H54 (cell line): ENCODE data around the gene G6PC1.
"Not testable (repeated sequence)": the region's sequence is repeated elsewhere in the genome, so short reads cannot be mapped to it uniquely, and the experiment has no call there.

Source experiments
- DNase-seq: peaks from one replicate; pipeline ENCODE4 v3.0.0; 2011; ENCODE audit warnings: low spot score, mixed read lengths; ENCODE audit not compliant: insufficient read length
- FAIRE-seq: peaks from 3 replicates; lab custom pipeline; 2011; peaks lifted over from hg19 to GRCh38; lab: Jason Lieb, UNC
- POLR2A ChIP-seq: IDR thresholded peaks from 2 replicates; pipeline ENCODE4 v1.6.1; 2011; ENCODE audit warnings: low read depth, mild to moderate bottlenecking, low read length

The G6PC1 gene

DNA sequence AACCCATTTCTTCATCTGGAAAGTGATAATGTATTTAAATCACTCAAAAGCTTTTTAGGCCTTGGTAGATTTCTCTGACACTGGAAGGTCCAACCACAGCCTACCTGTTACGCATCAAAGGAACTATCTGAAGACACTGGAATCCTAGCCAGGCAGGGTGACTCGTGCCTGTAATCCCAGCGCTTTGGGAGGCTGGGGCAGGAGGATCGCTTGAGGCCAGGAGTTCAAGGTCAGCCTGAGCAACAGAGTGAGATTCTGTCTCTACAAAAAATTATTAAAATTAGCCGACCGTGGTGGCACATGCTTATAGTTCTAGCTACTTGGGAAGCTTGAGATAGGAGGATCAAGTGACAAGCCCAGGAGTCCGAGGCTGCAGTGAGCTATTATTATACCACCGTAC is 18.4 kb upstream of the G6PC1 start:
- DNase-seq (no peak), FAIRE-seq (no peak)
- no peak for TF ChIP-seq POLR2A

DNA sequence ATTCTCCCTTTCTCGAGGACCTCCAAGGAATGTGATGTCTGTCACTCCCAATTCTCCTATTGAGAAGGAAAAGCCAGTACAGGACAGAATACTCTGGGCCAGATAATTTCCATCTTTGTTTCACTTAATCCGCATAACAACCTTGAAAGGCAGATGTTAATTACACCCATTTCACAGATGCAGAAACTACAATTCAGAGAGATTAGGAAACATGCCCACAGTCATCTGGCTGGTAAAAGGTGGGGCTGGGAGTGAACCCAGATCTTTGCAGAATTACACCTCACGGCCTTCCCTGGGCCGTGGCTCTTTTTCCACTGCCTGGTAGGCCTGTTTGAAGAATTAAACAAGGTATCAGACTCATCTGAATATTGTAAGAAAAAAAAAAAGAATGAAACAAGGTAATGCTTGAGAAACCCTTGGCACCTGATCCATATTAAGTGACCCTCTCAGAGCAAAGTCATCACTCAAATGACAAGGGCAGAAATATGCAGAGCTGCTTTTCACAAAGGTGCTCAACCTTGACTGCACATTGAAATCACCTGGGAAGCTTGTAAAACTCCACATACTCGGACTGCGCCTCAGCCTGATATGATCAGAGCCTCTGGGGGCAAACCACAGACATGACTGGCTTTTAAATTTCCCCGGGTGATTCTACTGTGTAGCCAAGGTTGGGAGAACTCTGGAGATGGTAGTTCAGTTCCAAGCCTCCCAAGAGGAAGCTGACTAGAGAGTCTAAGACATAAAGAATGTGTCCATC is 16.6 kb upstream of the G6PC1 start:
- FAIRE-seq: no peak
- TF ChIP-seq POLR2A: no peak
- no peak for DNase-seq

GRCh38 chr17:42885806-42886205 is 14.8 kb upstream of the G6PC1 start:
- not testable (repeated sequence) for DNase-seq, FAIRE-seq

- no peak for DNase-seq
- FAIRE-seq: no peak
- TF ChIP-seq POLR2A: no peak
These were observed 14.1 kb upstream of the G6PC1 start for GRCh38 chr17:42886283-42887176.

GRCh38 chr17:42889809-42890208 is 10.8 kb upstream of the G6PC1 start:
- no peak for TF ChIP-seq POLR2A
- FAIRE-seq: no peak

DNA sequence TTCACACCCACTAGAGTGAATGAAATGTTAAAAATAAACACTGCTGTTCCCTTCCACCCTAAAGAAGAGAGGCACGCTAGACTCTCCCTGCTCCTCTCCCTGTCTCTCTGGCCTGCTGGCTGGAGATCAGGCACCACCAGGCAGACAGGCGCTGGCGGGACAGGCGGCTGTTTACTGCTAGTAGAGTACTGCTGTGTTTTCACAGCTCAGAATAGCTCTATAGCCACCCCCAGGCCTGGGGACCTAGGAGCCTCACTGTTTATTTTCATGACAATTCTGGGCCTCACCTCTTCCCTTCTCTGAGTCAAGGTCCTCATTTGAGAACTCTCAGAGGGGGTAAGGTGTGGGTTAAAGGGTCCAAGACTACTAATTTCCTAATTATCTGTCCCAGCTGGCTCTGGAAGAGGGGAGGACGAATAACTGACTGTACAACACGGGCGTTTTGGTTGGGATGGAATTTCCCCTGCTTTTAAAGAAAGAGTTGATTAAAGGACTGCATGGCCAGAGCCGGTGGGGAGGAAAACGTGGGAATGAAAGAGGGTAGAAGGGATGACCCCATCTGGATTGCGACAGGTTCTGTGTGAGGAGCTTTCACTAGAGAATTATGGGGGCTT is 9.0 kb upstream of the G6PC1 start:
- DNase-seq (no peak), FAIRE-seq (no peak)
- no peak for TF ChIP-seq POLR2A

More at GRCh38 chr17:42889809-42890208, 10.8 kb upstream of the G6PC1 start:
- no peak for DNase-seq

DNA sequence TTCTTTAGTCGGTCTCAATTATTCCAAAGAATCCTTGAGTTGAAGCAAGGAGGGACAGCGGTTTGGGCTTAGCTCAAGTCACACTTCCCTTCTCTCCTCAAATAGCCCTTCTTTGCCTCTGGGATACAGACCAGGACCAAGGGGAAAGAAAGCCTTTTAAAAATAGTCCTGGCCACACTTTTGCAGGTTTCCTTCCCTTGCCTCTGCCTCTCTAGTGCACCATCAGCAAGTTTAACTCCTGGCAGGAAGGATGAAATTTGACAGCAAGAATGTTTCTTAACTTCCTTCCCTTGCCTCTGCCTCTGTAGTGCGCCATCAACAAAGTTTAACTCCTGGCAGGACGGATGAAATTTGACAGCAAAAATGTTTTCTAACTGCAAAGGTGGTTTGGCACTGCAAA is 7.2 kb upstream of the G6PC1 start:
- no peak for DNase-seq
- no peak for TF ChIP-seq POLR2A
- FAIRE-seq: no peak

DNA sequence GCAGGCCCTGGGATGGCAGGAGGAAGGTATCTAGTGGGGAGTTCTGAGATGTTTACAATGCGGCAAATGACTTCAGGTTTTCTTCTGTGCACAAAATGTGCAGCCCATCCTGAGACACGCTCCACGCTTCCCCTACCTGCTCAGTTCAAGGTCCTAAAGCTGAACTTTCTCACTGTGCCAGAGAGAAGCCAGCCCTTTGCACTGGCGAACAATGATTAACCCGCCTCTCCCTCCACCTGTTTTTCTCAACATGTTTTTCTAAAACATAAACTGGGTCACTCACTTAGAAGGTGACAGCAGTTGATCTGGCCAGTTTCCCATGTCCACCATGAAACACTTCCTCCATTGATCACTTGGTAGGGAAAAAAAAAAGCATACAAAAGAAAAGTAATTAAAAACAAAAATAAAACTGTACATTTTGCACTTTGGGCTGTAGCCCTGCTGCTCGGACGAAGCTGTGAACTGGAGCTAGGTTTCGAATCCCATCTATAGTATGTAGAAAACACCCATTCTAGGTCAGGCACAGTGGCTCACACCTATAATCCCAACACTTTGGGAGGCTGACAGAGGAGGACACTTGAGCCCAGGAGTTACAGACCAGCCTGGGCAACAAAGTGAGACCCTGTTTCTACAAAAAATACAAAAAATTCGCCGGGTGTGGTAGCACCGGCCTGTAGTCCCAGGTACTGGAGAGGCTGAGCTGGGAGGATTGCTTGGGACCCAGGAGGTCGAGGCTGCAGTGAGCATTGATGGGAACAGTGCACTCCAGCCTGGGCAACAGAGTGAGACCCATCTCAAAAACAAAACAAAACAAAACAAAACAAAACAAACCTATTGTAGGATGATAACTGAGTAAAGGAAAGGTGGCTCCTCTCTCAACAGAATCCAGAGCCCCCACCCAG is 6.1 kb upstream of the G6PC1 start:
- no peak for DNase-seq
- no peak for TF ChIP-seq POLR2A
- no peak for FAIRE-seq

- DNase-seq (peak; percentile 83), FAIRE-seq (peak; percentile 69)
- no peak for TF ChIP-seq POLR2A
These were observed 5.4 kb upstream of the G6PC1 start for GRCh38 chr17:42895185-42895555.

DNA sequence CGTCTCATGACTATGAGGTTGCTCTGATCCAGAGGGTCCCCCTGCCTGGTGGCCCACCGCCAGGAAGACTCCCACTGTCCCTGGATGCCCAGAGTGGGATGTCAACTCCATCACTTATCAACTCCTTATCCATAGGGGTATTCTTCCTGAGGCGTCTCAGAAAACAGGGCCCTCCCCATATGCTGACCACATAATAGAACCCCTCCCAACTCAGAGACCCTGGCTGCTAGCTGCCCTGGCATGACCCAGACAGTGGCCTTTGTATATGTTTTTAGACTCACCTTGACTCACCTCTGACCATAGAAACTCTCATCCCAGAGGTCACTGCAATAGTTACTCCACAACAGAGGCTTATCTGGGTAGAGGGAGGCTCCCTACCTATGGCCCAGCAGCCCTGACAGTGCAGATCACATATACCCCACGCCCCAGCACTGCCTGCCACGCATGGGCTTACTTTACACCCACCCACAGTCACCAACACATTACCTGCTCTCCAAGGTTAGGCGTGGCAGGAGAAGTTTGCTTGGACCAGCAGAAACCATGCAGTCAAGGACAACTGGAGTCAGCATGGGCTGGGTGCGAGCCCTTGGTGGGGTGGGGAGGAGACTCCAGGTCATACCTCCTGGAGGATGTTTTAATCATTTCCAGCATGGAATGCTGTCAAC is 2.3 kb upstream of the G6PC1 start:
- DNase-seq: no peak
- no peak for TF ChIP-seq POLR2A
- FAIRE-seq: no peak

DNA sequence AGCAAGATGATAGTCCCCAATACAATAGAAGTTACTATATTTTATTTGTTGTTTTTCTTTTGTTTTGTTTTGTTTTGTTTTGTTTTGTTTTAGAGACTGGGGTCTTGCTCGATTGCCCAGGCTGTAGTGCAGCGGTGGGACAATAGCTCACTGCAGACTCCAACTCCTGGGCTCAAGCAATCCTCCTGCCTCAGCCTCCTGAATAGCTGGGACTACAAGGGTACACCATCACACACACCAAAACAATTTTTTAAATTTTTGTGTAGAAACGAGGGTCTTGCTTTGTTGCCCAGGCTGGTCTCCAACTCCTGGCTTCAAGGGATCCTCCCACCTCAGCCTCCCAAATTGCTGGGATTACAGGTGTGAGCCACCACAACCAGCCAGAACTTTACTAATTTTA is 618 bp upstream of the G6PC1 start:
- not testable (repeated sequence) for FAIRE-seq, DNase-seq

DNA sequence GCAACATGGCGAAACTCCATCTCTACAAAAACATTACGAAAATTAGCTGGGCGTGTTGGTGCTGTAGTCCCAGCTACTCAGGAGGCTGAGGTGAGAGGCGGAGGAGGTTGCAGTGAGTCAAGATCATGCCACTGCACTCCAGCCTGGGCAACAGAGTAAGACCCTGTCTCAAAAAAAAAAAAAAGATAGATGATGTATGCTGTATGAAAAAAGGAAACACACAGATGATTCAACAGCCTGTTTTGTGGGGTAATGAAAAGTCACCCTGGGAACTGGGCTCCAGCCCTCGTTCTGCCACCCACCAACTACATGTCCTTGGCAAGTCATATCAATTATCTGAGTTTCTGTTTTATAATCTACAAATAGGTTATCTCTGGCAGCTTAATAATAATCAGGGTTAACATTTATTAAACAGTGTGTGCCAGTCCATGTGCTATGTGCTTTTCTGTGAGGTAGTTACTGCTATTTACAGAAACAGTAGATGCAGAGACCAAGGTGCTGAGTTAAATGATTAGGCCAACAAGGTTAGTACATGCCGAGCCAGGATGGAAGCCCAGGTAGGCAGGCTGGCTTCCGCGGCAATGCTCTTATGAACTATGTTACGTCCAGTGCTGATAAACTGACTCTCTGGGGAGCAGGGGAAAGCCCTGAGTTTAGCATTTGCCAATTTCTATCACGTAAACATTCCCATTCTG is 1.1 kb downstream of the G6PC1 start:
- no peak for DNase-seq
- TF ChIP-seq POLR2A: no peak
- no peak for FAIRE-seq
